Loucy (cell line): Measurements from ENCODE around the gene KCNQ4.

Experiments used
- EZH2phosphoT487 ChIP-seq: fragments of 200-600 bp; IDR thresholded peaks from 2 replicates; pipeline ENCODE4 v1.6.1; 2018; ENCODE audit warnings: antibody characterized with exemption, mild to moderate bottlenecking, moderate library complexity, borderline replicate concordance
- TF ChIP-seq, protein P1 (sequence below): fragments of 200-600 bp; sonication (generic); conservative IDR thresholded peaks from 2 replicates; pipeline ENCODE4 v1.5.1; 2014; ENCODE audit warnings: mild to moderate bottlenecking, antibody characterized with exemption, low read length

DNA sequence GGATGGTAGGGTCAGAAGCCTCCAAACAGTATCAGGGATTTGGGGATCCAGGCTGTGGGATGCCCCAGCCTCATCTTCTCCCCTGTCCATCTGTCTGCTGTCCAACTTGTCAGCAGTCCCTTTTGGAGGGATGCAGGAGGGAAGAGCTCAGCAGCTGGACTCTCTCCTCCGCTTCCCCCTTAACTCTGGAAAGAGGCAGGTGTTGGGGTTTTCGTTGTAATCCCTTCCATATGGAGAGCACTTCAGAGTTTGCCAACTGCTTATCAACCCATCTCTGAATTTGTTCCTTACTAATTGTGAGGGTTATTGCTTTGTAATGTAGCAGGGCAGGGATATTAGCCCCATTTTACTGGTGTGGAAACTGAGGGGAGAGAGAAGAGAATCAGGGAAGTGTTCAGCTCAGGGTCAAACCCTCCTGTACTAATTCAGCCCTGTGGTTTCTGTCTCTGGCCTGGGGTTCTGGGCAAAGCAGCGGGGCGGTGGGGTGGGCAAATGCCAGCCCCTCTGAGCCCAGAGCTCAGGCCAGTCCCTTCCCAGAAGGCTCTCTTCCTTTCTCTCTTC lies 75.3 kb downstream of the KCNQ4 start:
- TF ChIP-seq, protein P1, sequence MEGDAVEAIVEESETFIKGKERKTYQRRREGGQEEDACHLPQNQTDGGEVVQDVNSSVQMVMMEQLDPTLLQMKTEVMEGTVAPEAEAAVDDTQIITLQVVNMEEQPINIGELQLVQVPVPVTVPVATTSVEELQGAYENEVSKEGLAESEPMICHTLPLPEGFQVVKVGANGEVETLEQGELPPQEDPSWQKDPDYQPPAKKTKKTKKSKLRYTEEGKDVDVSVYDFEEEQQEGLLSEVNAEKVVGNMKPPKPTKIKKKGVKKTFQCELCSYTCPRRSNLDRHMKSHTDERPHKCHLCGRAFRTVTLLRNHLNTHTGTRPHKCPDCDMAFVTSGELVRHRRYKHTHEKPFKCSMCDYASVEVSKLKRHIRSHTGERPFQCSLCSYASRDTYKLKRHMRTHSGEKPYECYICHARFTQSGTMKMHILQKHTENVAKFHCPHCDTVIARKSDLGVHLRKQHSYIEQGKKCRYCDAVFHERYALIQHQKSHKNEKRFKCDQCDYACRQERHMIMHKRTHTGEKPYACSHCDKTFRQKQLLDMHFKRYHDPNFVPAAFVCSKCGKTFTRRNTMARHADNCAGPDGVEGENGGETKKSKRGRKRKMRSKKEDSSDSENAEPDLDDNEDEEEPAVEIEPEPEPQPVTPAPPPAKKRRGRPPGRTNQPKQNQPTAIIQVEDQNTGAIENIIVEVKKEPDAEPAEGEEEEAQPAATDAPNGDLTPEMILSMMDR, result no peak
- no peak for TF ChIP-seq EZH2phosphoT487
